Neural crest cell (in vitro differentiated cells): ENCODE measurements around the gene ARMS2. TPM values are rescaled to one million over a fixed set of nuclear protein-coding genes. Genes with fewer than 3 reads are reported as not detected.

Experiments used
- DNase-seq: peaks from one replicate; pipeline ENCODE4 v3.0.0; 2021; ENCODE audit warnings: low read depth, mixed read lengths, low spot score
- H3K27ac Mint-ChIP-seq: one replicate; pipeline ENCODE4 v1.8.0; 2021; ENCODE audit warnings: mild to moderate bottlenecking, mixed read lengths; ENCODE audit not compliant: unreplicated experiment
- H3K27me3 Mint-ChIP-seq: 2 replicates; pipeline ENCODE4 v1.8.0; 2021; ENCODE audit warnings: low read depth, mild to moderate bottlenecking, mixed read lengths
- H3K36me3 Mint-ChIP-seq: 2 replicates; pipeline ENCODE4 v1.8.0; 2021; ENCODE audit warnings: low read depth, mild to moderate bottlenecking, mixed read lengths
- H3K4me1 Mint-ChIP-seq: 2 replicates; pipeline ENCODE4 v1.8.0; 2021; ENCODE audit warnings: mixed read lengths
- H3K4me3 Mint-ChIP-seq: one replicate; pipeline ENCODE4 v1.8.0; 2021; ENCODE audit warnings: mild to moderate bottlenecking, mixed read lengths
- H3K9me3 Mint-ChIP-seq: 2 replicates; pipeline ENCODE4 v1.8.0; 2021; ENCODE audit warnings: mixed read lengths
- CTCF ChIP-seq: fragments of 200-600 bp; sonication (generic); conservative IDR thresholded peaks from 2 replicates; pipeline ENCODE4 v1.5.0; 2021; ENCODE audit warnings: antibody characterized with exemption, mild to moderate bottlenecking
- total RNA-seq: library from RNA; stranded (reverse); gene quantifications from 2 replicates; pipeline ENCODE4 v1.2.1, GENCODE V29; 2021

Gene ARMS2
- total RNA-seq, 1 donor from 2014 or later: not detected

- peak overlapping the region; percentile 87 for H3K4me3 Mint-ChIP-seq
- peaks cover 9% of the 10 kb centered on the region for H3K4me1 Mint-ChIP-seq
- no peak overlapping the region for H3K27ac Mint-ChIP-seq
- TF ChIP-seq CTCF: no peak
- no peaks in the 10 kb centered on the region for H3K36me3 Mint-ChIP-seq
- H3K27me3 Mint-ChIP-seq: peaks cover 83% of the 10 kb centered on the region
- DNase-seq: no peak
- H3K9me3 Mint-ChIP-seq: no peaks in the 10 kb centered on the region
Observed at GRCh38 chr10:122463466-122464249, 9.2 kb downstream of the ARMS2 start.

- Mint-ChIP-seq H3K27me3 (peaks cover 83% of the 10 kb centered on the region), H3K27ac (no peak overlapping the region), H3K4me3 (peak overlapping the region; percentile 87), H3K4me1 (peaks cover 9% of the 10 kb centered on the region), H3K36me3 (no peaks in the 10 kb centered on the region), H3K9me3 (no peaks in the 10 kb centered on the region)
- DNase-seq: no peak
- TF ChIP-seq CTCF: no peak
Observed at GRCh38 chr10:122464250-122464510, 9.7 kb downstream of the ARMS2 start.

GRCh38 chr10:122464586-122464985 lies 10.1 kb downstream of the ARMS2 start:
- Mint-ChIP-seq H3K4me3 (peak overlapping the region; percentile 39), H3K27ac (no peak overlapping the region), H3K36me3 (no peaks in the 10 kb centered on the region), H3K9me3 (no peaks in the 10 kb centered on the region), H3K4me1 (peaks cover 9% of the 10 kb centered on the region), H3K27me3 (peaks cover 80% of the 10 kb centered on the region)
- TF ChIP-seq CTCF: no peak
- DNase-seq: no peak

- peaks cover 9% of the 10 kb centered on the region for H3K4me1 Mint-ChIP-seq
- TF ChIP-seq CTCF: no peak
- DNase-seq: no peak
- peaks cover 77% of the 10 kb centered on the region for H3K27me3 Mint-ChIP-seq
- H3K27ac Mint-ChIP-seq: no peak overlapping the region
- no peaks in the 10 kb centered on the region for H3K9me3 Mint-ChIP-seq
- H3K4me3 Mint-ChIP-seq: peak overlapping the region; percentile 39
- H3K36me3 Mint-ChIP-seq: no peaks in the 10 kb centered on the region
Observed at GRCh38 chr10:122465401-122466040, 11.1 kb downstream of the ARMS2 start.

- no peak for DNase-seq
- H3K36me3 Mint-ChIP-seq: no peaks in the 10 kb centered on the region
- peaks cover 77% of the 10 kb centered on the region for H3K27me3 Mint-ChIP-seq
- peaks cover 9% of the 10 kb centered on the region for H3K4me1 Mint-ChIP-seq
- TF ChIP-seq CTCF: no peak
- H3K27ac Mint-ChIP-seq: no peak overlapping the region
- no peaks in the 10 kb centered on the region for H3K9me3 Mint-ChIP-seq
- H3K4me3 Mint-ChIP-seq: no peak overlapping the region
Observed at GRCh38 chr10:122466951-122467381, 12.5 kb downstream of the ARMS2 start.
